H1 (cell line): ENCODE results near the gene TGM2. TPM values are rescaled to one million over a fixed set of nuclear protein-coding genes. Genes with fewer than 3 reads are reported as not detected.

ENCODE experiments used
- CTCF ChIA-PET: fragments of 300-600 bp; sonication (Branson Sonifier 250); formaldehyde crosslinking; loops from one replicate; lab custom pipeline; 2021; ENCODE audit not compliant: partially characterized antibody; lab: Charles Lee
- POLR2A ChIA-PET: fragments of 300-600 bp; sonication (Branson Sonifier 250); formaldehyde crosslinking; loops from one replicate; lab custom pipeline; 2021; ENCODE audit warnings: inconsistent platforms; ENCODE audit not compliant: partially characterized antibody; lab: Charles Lee
- DNase-seq, 2 experiments: peaks; one replicate each; pipeline versions ENCODE4 v3.0.0 to v3.0.0-alpha.2; 2010 to 2022; ENCODE audit warnings: low spot score in 2 of 2, low read depth in 1 of 2, mixed read lengths in 1 of 2
- FAIRE-seq: peaks from 2 replicates; lab custom pipeline; 2011; peaks lifted over from hg19 to GRCh38; lab: Jason Lieb, UNC
- H2AFZ ChIP-seq: 2 replicates; pipeline ENCODE4 v1.8.1; 2012; ENCODE audit warnings: low read length, inconsistent platforms
- H2AK5ac ChIP-seq: 2 replicates; pipeline ENCODE4 v1.6.1; 2013; ENCODE audit warnings: low read depth, low read length
- H2BK120ac ChIP-seq: replicated peaks from 2 replicates; pipeline ENCODE3; 2013; ENCODE audit warnings: low read depth, low read length, inconsistent platforms
- H2BK12ac ChIP-seq: 2 replicates; pipeline ENCODE4 v1.6.1; 2013; ENCODE audit warnings: low read depth, low read length
- H2BK15ac ChIP-seq: 2 replicates; pipeline ENCODE4 v1.6.1; 2013; ENCODE audit warnings: low read length
- H2BK20ac ChIP-seq: 2 replicates; pipeline ENCODE4 v1.6.1; 2013; ENCODE audit warnings: low read length
- H2BK5ac ChIP-seq: 2 replicates; pipeline ENCODE4 v1.6.1; 2013; ENCODE audit warnings: low read depth, low read length
- H3K14ac ChIP-seq: 2 replicates; pipeline ENCODE4 v1.6.1; 2013; ENCODE audit warnings: inconsistent platforms; ENCODE audit not compliant: insufficient read length
- H3K18ac ChIP-seq: 2 replicates; pipeline ENCODE4 v1.6.1; 2013; ENCODE audit warnings: low read length; ENCODE audit errors: extremely low read depth
- H3K23ac ChIP-seq: 2 replicates; pipeline ENCODE4 v1.6.1; 2013; ENCODE audit warnings: inconsistent platforms; ENCODE audit not compliant: insufficient read length
- H3K23me2 ChIP-seq: 2 replicates; pipeline ENCODE4 v1.6.1; 2013; ENCODE audit warnings: low read depth, low read length
- H3K27ac ChIP-seq: 2 replicates; pipeline ENCODE4 v1.6.1; 2011; ENCODE audit warnings: low read depth, low read length, inconsistent platforms
- H3K27me3 ChIP-seq, 4 experiments: replicated peaks in 1 of 4; 1 replicate in 1 of 4; 2 replicates in 3 of 4; pipeline versions ENCODE4 v1.6.1 to v1.8.1; 2011 to 2013; ENCODE audit warnings: low read length in 3 of 4, mild to moderate bottlenecking in 3 of 4, inconsistent platforms in 2 of 4, mixed read lengths in 2 of 4, moderate library complexity in 1 of 4; ENCODE audit not compliant: control insufficient read depth in 3 of 4, insufficient read depth in 3 of 4; ENCODE audit errors: extremely low read depth in 1 of 4
- H3K36me3 ChIP-seq, 4 experiments: 2 replicates each; pipeline versions ENCODE4 v1.6.1 to v1.8.1; 2011 to 2013; ENCODE audit warnings: mild to moderate bottlenecking in 4 of 4, low read length in 3 of 4, moderate library complexity in 2 of 4, control low read depth in 1 of 4, inconsistent platforms in 1 of 4; ENCODE audit not compliant: insufficient read depth in 4 of 4, control insufficient read depth in 2 of 4
- H3K4ac ChIP-seq: replicated peaks from 2 replicates; pipeline ENCODE3; 2013; ENCODE audit warnings: low read length, low read depth, mixed read lengths, inconsistent platforms; ENCODE audit not compliant: insufficient read length
- H3K4me1 ChIP-seq, 4 experiments: replicated peaks in 1 of 4; 1 replicate in 1 of 4; 2 replicates in 3 of 4; pipeline versions ENCODE4 v1.6.1 to v1.8.1; 2011 to 2013; ENCODE audit warnings: low read length in 3 of 4, inconsistent platforms in 2 of 4, mixed read lengths in 1 of 4; ENCODE audit not compliant: insufficient read depth in 4 of 4, control insufficient read depth in 3 of 4
- H3K4me2 ChIP-seq, 2 experiments: 2 replicates each; pipeline versions ENCODE4 v1.6.1 to v1.8.1; 2011 to 2013; ENCODE audit warnings: low read depth in 2 of 2, low read length in 2 of 2, control low read depth in 1 of 2, inconsistent platforms in 1 of 2, mild to moderate bottlenecking in 1 of 2; ENCODE audit not compliant: insufficient read depth in 1 of 2
- H3K4me3 ChIP-seq, 4 experiments: fragments of 200-600, 300-600 bp in 1 of 4; sonication (generic), shearing (Covaris generic), sonication (Bioruptor Twin) in 1 of 4; 2 replicates each; pipeline versions ENCODE4 v1.5.1 to v1.8.1; 2011 to 2016; ENCODE audit warnings: low read length in 4 of 4, low read depth in 3 of 4, control low read depth in 2 of 4, inconsistent platforms in 2 of 4, mild to moderate bottlenecking in 2 of 4, mixed read lengths in 1 of 4, moderate library complexity in 1 of 4; ENCODE audit not compliant: insufficient read depth in 2 of 4; ENCODE audit errors: extremely low read depth in 1 of 4
- H3K56ac ChIP-seq: replicated peaks from 2 replicates; pipeline ENCODE3; 2013; ENCODE audit warnings: low read depth, mild to moderate bottlenecking, mixed read lengths, low read length, inconsistent platforms; ENCODE audit not compliant: insufficient read length
- H3K79me1 ChIP-seq: 2 replicates; pipeline ENCODE4 v1.6.1; 2013; ENCODE audit warnings: low read depth, low read length, control low read depth
- H3K79me2 ChIP-seq, 2 experiments: 2 replicates each; pipeline versions ENCODE4 v1.6.1 to v1.8.1; 2012 to 2013; ENCODE audit warnings: low read length in 2 of 2, mild to moderate bottlenecking in 2 of 2, inconsistent platforms in 1 of 2; ENCODE audit not compliant: insufficient read depth in 2 of 2, control insufficient read depth in 1 of 2
- H3K9ac ChIP-seq, 4 experiments: replicated peaks in 1 of 4; 1 replicate in 1 of 4; 2 replicates in 3 of 4; pipeline versions ENCODE4 v1.6.1 to v1.8.1; 2011 to 2013; ENCODE audit warnings: low read depth in 3 of 4, low read length in 3 of 4, control low read depth in 2 of 4, mild to moderate bottlenecking in 2 of 4, moderate library complexity in 2 of 4, inconsistent platforms in 1 of 4; ENCODE audit errors: extremely low read depth in 1 of 4
- H3K9me3 ChIP-seq, 2 experiments: 2 replicates each; pipeline versions ENCODE4 v1.6.1 to v1.8.1; 2012 to 2013; ENCODE audit warnings: mild to moderate bottlenecking in 2 of 2, moderate library complexity in 2 of 2, control low read depth in 1 of 2, inconsistent platforms in 1 of 2, low read depth in 1 of 2, low read length in 1 of 2, mixed read lengths in 1 of 2; ENCODE audit not compliant: insufficient read depth in 2 of 2
- H4K20me1 ChIP-seq, 2 experiments: replicated peaks in 1 of 2; 2 replicates each; pipeline versions ENCODE3 to v1.8.1; 2011 to 2013; ENCODE audit warnings: inconsistent platforms in 2 of 2, low read length in 2 of 2, mild to moderate bottlenecking in 1 of 2; ENCODE audit not compliant: insufficient read depth in 2 of 2, control insufficient read depth in 1 of 2
- H4K5ac ChIP-seq: 2 replicates; pipeline ENCODE4 v1.6.1; 2013; ENCODE audit warnings: low read length, low read depth, mixed read lengths, inconsistent platforms; ENCODE audit not compliant: insufficient read length
- H4K8ac ChIP-seq: 2 replicates; pipeline ENCODE4 v1.8.0; 2013; ENCODE audit warnings: mild to moderate bottlenecking, moderate library complexity, low read length, inconsistent platforms; ENCODE audit not compliant: insufficient read depth; ENCODE audit errors: extremely low read depth
- H4K91ac ChIP-seq: replicated peaks from 2 replicates; pipeline ENCODE3; 2013; ENCODE audit warnings: low read length, mixed read lengths, inconsistent platforms; ENCODE audit not compliant: insufficient read length
- ASH2L ChIP-seq: fragments of 200-600, 300-600 bp; sonication (generic); IDR thresholded peaks from one replicate; pipeline ENCODE4 v1.7.1; 2017; ENCODE audit warnings: low read length
- CTBP2 ChIP-seq: IDR thresholded peaks from 2 replicates; pipeline ENCODE4 v1.7.0; 2011; ENCODE audit warnings: borderline replicate concordance, mild to moderate bottlenecking, moderate library complexity, mixed read lengths, low read length; ENCODE audit not compliant: insufficient read depth, insufficient read length
- EZH2 ChIP-seq: fragments of 200-600 bp; sonication (generic); IDR thresholded peaks from 2 replicates; pipeline ENCODE4 v1.7.1; 2012; ENCODE audit warnings: low read depth, mild to moderate bottlenecking, moderate library complexity, low read length, inconsistent platforms; ENCODE audit not compliant: severe bottlenecking
- GTF2F1 ChIP-seq: IDR thresholded peaks from 2 replicates; pipeline ENCODE4 v1.6.1; 2012; ENCODE audit warnings: low read depth, low read length, improper control_type of control experiment, borderline replicate concordance
- HDAC6 ChIP-seq: IDR thresholded peaks from one replicate; pipeline ENCODE4 v1.7.1; 2012; ENCODE audit warnings: low read depth, mild to moderate bottlenecking, inconsistent platforms, low read length, moderate library complexity
- JUN ChIP-seq: IDR thresholded peaks from 2 replicates; pipeline ENCODE4 v1.6.1; 2011; ENCODE audit warnings: low read depth, mild to moderate bottlenecking, improper control_type of control experiment, low read length
- KDM1A ChIP-seq: fragments of 200-600, 300-600 bp; sonication (generic); IDR thresholded peaks from 2 replicates; pipeline ENCODE4 v1.7.1; 2016; ENCODE audit warnings: mild to moderate bottlenecking, low read length, borderline replicate concordance
- SUZ12 ChIP-seq: fragments of 200-600 bp; sonication (generic); IDR thresholded peaks from 2 replicates; pipeline ENCODE4 v1.6.1; 2012; ENCODE audit warnings: mild to moderate bottlenecking, inconsistent platforms, low read length, moderate library complexity, mixed read lengths
- ZNF274 ChIP-seq: IDR thresholded peaks from 2 replicates; pipeline ENCODE4 v1.7.0; 2012; ENCODE audit warnings: low read length, borderline replicate concordance; ENCODE audit errors: extremely low read depth
- WGBS, 2 experiments: shearing (Covaris generic) in 1 of 2; methylation state at CpG; one replicate each; pipeline versions ENCODE4 v1.1.6 to v1.1.7; 2013 to 2015; ENCODE audit warnings: low lambda C conversion rate in 2 of 2, mixed read lengths in 2 of 2, inconsistent platforms in 1 of 2, low coverage in 1 of 2, missing lambda C conversion rate in 1 of 2; ENCODE audit not compliant: insufficient replicate concordance in 2 of 2, insufficient coverage in 1 of 2, insufficient read length in 1 of 2; ENCODE audit errors: extremely low coverage in 1 of 2, missing lambda C conversion rate in 1 of 2; 5-methylcytosine and 5-hydroxymethylcytosine counted together
- polyA plus RNA-seq, 7 experiments: library from polyadenylated mRNA; depleted of rRNA in 3 of 7; stranded (reverse) in 5 of 7; unstranded in 2 of 7; fragments of >200 nt in 5 of 7; fragments of 200-250 nt in 2 of 7; gene quantifications; 1 replicate in 5 of 7; 2 replicates in 1 of 7; 4 replicates in 1 of 7; pipeline versions ENCODE4 v1.2.1 to v1.2.3, GENCODE V29; 2011 to 2013; ENCODE audit warnings: missing spikeins in 2 of 7, mixed read lengths in 2 of 7
- total RNA-seq: library from RNA; stranded (reverse); fragmentation: NEBNext Ultra II Directional; extraction: Animal tissue kit (Norgen Biotek cat#: 25700); gene quantifications from 2 replicates; pipeline ENCODE4 v1.2.1, GENCODE V29; 2021
- TF ChIP-seq, protein P1 (sequence below): IDR thresholded peaks from 2 replicates; pipeline ENCODE4 v1.6.1; 2012; ENCODE audit warnings: inconsistent platforms

TGM2 gene
- total and polyA plus RNA-seq, 2 of the 8 experiments (the other 6 are each of a cell fraction or from before 2014, with no cell fraction given) = 0.86 to 1.0 TPM

DNA sequence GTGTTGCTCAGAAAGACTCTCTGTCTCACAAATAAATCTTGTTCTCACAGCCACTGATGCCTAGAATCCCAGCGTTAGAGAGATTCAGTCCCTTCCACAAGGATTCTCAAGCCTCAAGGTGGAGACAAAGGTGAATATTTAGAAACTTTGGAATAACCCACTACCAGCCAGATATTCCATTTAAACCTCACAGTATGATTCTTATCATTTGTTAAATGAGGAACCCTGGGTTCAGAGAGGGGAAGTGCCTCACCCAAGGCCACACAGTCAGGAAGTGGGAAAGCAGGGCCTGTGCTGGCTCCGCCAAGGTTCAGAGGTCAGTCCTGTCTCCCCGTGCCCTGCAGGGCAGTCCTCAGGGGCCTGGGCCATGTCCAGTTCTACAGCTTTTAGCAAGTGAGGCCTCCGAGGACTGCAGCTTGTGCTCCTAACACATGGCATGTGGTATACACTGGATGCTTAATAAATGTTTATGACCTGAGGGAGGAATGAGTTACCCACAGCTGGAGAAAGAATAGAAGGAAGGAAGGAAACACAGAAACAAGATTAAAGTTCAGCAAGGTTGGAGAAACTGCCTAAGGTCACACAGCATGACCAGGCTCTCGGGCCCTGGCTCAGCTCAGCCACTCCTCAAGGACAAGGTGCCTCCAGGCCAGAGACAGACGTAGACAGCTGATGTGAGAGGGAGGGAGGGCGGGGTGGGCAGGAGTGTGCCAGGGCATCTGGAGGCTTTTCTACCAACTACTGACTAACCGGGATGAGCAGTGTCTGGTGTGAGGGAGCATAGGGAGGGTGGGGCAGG lies 3.9 kb upstream of the TGM2 start:
- H3K4ac ChIP-seq = no peak overlapping the region
- H3K4me1 ChIP-seq = peaks cover 0 to 2% (median 0%) of the 10 kb centered on the region in 4 experiments; a peak in 1 of 7 replicates
- H3K23ac ChIP-seq = no peak overlapping the region
- H3K4me3 ChIP-seq = no peak overlapping the region
- H2BK20ac ChIP-seq = no peak overlapping the region
- H3K36me3 ChIP-seq = no peaks in the 10 kb centered on the region
- H3K27me3 ChIP-seq = no peaks in the 10 kb centered on the region; a peak in 2 of 7 replicates
- no peak overlapping the region for H2BK15ac ChIP-seq
- no peak overlapping the region for H2AFZ ChIP-seq
- no peak overlapping the region for H3K4me2 ChIP-seq
- no peak overlapping the region for H4K91ac ChIP-seq
- H4K5ac ChIP-seq = no peak overlapping the region
- H3K79me1 ChIP-seq = no peaks in the 10 kb centered on the region
- H3K23me2 ChIP-seq = peaks cover 4% of the 10 kb centered on the region; the same call in 1 of the 2 replicates
- H3K27ac ChIP-seq = no peak overlapping the region
- CTCF ChIA-PET = interaction anchor here (0.9 to 4.5 kb wide), 6 partner anchors 15 to 96 kb away, joined by 3 to 27 read pairs (median 3); no protein-coding TSS in a partner anchor
- WGBS, 2 experiments = 91% methylated on average over 5 of the region's 8 CpGs; no CpG with 5 or more reads in 1 of the 2 experiments
- TF ChIP-seq CTBP2 (no peak), JUN (no peak), HDAC6 (no peak), EZH2 (no peak), GTF2F1 (no peak), ASH2L (no peak), KDM1A (no peak), ZNF274 (no peak), SUZ12 (no peak)
- TF ChIP-seq, protein P1, sequence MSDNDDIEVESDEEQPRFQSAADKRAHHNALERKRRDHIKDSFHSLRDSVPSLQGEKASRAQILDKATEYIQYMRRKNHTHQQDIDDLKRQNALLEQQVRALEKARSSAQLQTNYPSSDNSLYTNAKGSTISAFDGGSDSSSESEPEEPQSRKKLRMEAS = no peak
- H3K9ac ChIP-seq = no peak overlapping the region
- H2BK5ac ChIP-seq = no peak overlapping the region
- no peak overlapping the region for H4K8ac ChIP-seq
- no peaks in the 10 kb centered on the region for H3K9me3 ChIP-seq
- FAIRE-seq (no peak), DNase-seq (no peak)
- no peak overlapping the region for H3K18ac ChIP-seq
- POLR2A ChIA-PET = no interaction called here
- H4K20me1 ChIP-seq = peaks cover 0 to 3% of the 10 kb centered on the region in 2 experiments
- no peak overlapping the region for H2BK120ac ChIP-seq
- H3K14ac ChIP-seq = no peak overlapping the region
- H2AK5ac ChIP-seq = no peak overlapping the region
- H3K56ac ChIP-seq = no peak overlapping the region
- no peaks in the 10 kb centered on the region for H3K79me2 ChIP-seq
- H2BK12ac ChIP-seq = no peak overlapping the region
